ENCODE measurements around the gene ORC2. TPM values are rescaled to one million over a fixed set of nuclear protein-coding genes. Genes with fewer than 3 reads are reported as not detected.
A peak's percentile ranks its signal among the peaks of the same experiment; 100 is the strongest.

ORC2 gene
- total RNA-seq, 1 experiment from 2014 or later: 17.1 TPM

- no peak for DNase-seq (ENCODE audit: low read depth)
Measured at GRCh38 chr2:200861617-200862155, 101.8 kb downstream of the ORC2 start.

- DNase-seq (ENCODE audit: low read depth): peak; percentile 15
Measured at GRCh38 chr2:200860092-200860795, 103.2 kb downstream of the ORC2 start.

Other genes starting within 250 kb of the ORC2 start
- gene BZW1, start 151.8 kb downstream of the ORC2 start, total RNA-seq (2014; rRNA removed; shearing (Covaris generic)): 961 and 986 TPM in 2 replicates
- 78.1 and 106 TPM in 2 replicates for gene CLK1, start 99.0 kb downstream of the ORC2 start, total RNA-seq (2014; rRNA removed; shearing (Covaris generic))
- gene PPIL3, start 74.6 kb downstream of the ORC2 start, total RNA-seq (2014; rRNA removed; shearing (Covaris generic)): 43.8 and 71.6 TPM in 2 replicates
- 91.8 and 107 TPM in 2 replicates for gene NIF3L1, start 74.3 kb downstream of the ORC2 start, total RNA-seq (2014; rRNA removed; shearing (Covaris generic))
- 7.0 and 7.3 TPM in 2 replicates for gene HYCC2, start 108.0 kb upstream of the ORC2 start, total RNA-seq (2014; rRNA removed; shearing (Covaris generic))
- gene NDUFB3, start 108.3 kb upstream of the ORC2 start, total RNA-seq (2014; rRNA removed; shearing (Covaris generic)): 212 and 224 TPM in 2 replicates
- gene CFLAR, start 152.5 kb upstream of the ORC2 start, total RNA-seq (2014; rRNA removed; shearing (Covaris generic)): 45.3 and 46.5 TPM in 2 replicates
- gene CASP10, start 219.5 kb upstream of the ORC2 start, total RNA-seq (2014; rRNA removed; shearing (Covaris generic)): 7.4 and 8.5 TPM in 2 replicates